Activated T-helper 2 cell treated with anti-CD3 and anti-CD28 coated beads, Interferon-gamma antibody, Interleukin-2, Interleukin-4, amounts not matched to agents 10 μg/mL and 5 μg/mL and 100 μg/mL, durations not matched to agents 14 hours and 24 hours and 36 hours (primary cell): ENCODE results near the gene ZMYND8. TPM values are rescaled to one million over a fixed set of nuclear protein-coding genes. Genes with fewer than 3 reads are reported as not detected.
"Not testable (repeated sequence)": the region's sequence is repeated elsewhere in the genome, so short reads cannot be mapped to it uniquely, and the experiment has no call there.

Experiments
- DNase-seq: peaks from one replicate; pipeline ENCODE4 v3.0.0; 2021; ENCODE audit warnings: low spot score
- H3K27ac Mint-ChIP-seq: one replicate; pipeline ENCODE4 v1.8.0; 2021; ENCODE audit warnings: mixed read lengths
- H3K27me3 Mint-ChIP-seq: one replicate; pipeline ENCODE4 v1.8.0; 2021; ENCODE audit warnings: low read depth, mixed read lengths
- H3K36me3 Mint-ChIP-seq: one replicate; pipeline ENCODE4 v1.8.0; 2021; ENCODE audit warnings: low read depth, mixed read lengths
- H3K4me1 Mint-ChIP-seq: one replicate; pipeline ENCODE4 v1.8.0; 2021; ENCODE audit warnings: low read depth, mixed read lengths
- H3K4me3 Mint-ChIP-seq: one replicate; pipeline ENCODE4 v1.8.0; 2021; ENCODE audit warnings: low read depth, mild to moderate bottlenecking, moderate library complexity, mixed read lengths
- H3K9me3 Mint-ChIP-seq: one replicate; pipeline ENCODE4 v1.8.0; 2021; ENCODE audit warnings: mixed read lengths
- intact Hi-C: fragments of 100-400 bp; cut with micrococcal nuclease; formaldehyde crosslinking; loops from one replicate; pipeline ENCODE4 v1.15.1; 2023
- total RNA-seq: library from RNA; stranded (reverse); gene quantifications from 2 replicates; pipeline ENCODE4 v1.2.3, GENCODE V29; 2022

The ZMYND8 gene
- total RNA-seq, 1 donor from 2014 or later: 46.7 TPM

GRCh38 chr20:47316776-47317126 is 39.7 kb downstream of the ZMYND8 start:
- Mint-ChIP-seq H3K9me3 (no peaks in the 10 kb centered on the region), H3K4me3 (no peak overlapping the region), H3K27me3 (no peaks in the 10 kb centered on the region), H3K36me3 (peaks cover 26% of the 10 kb centered on the region), H3K4me1 (peaks cover 51% of the 10 kb centered on the region), H3K27ac (peak overlapping the region; percentile 87)
- intact Hi-C loops: loop anchor here (2.0 to 5.0 kb wide), 3 partner anchors 40 to 66 kb away; partner anchors contain the start of gene ZMYND8
- DNase-seq: no peak

- intact Hi-C loops: loop anchor here (2.0 to 5.0 kb wide), 3 partner anchors 41 to 67 kb away; partner anchors contain the start of gene ZMYND8
- DNase-seq: no peak
- Mint-ChIP-seq H3K27me3 (no peaks in the 10 kb centered on the region), H3K27ac (peak overlapping the region; percentile 48), H3K4me1 (peaks cover 45% of the 10 kb centered on the region), H3K4me3 (no peak overlapping the region), H3K36me3 (peaks cover 31% of the 10 kb centered on the region), H3K9me3 (no peaks in the 10 kb centered on the region)
Measured at GRCh38 chr20:47315339-47316056, 41.0 kb downstream of the ZMYND8 start.

DNA sequence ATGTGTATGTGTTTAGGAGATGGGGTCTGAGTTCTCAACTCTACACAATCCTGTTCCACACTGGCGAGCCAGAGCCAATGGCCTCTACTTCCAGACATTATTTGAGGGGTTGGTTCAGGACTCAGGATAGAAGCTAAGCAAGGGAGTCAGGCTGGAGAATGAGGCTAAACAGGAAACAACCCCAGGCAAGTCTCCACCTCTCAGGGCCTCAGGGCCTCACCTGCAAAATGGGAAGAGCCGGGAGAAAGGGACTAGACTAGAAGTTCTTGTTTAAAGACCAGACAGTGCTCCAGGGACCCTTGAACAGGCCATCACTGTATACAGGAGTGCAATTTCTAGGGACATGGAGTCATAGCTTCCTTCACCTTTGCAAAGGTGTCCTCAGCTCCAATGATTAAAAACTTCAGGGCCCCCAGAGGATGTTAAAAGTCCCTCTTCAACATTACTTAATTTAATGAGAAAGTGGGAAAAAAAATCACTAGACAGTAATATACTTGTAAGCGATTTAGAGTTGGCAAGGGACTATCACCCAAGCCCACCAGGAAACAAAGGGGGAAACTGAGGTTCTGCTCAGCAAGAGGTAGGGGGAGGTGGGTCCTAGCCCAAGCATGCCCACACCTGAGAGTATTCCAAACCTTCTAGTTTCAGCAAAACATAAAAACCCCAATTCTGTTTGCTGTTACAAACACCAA is 41.7 kb downstream of the ZMYND8 start:
- H3K27ac Mint-ChIP-seq: peak overlapping the region; percentile 55
- no peaks in the 10 kb centered on the region for H3K27me3 Mint-ChIP-seq

DNA sequence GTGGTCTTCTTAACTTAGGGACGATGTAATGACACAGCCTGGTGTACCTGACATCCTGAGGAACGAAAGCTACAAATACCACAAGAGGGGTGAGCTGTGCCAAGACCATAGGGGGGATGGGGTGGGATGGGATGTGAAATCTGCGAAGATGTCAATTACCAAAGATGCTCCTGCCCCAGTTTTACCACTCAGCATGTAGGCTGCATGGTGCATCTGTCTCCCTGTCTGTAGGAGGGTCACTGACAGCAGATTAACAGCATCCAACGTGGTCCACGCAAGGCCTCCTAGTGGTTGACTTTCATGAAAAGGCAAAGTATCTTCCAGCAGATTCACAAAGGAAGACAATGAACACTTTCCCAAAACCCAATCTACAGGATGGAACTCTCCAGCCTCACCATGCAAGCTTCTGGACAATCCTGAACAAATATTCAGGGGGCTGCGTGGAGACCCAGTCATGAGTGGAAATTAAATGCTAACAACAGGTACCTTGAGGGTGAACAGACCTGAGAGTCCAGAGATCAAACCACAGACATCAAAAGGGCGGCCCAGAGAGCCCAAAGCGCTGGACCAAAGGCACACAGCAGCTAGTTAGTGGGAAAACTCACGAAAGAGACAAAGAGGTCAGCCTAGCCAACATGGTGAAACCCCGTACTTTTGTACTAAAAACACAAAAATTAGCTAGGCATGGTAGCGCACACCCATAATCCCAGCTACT is 44.4 kb downstream of the ZMYND8 start:
- intact Hi-C loops: no loop called here
- H3K4me1 Mint-ChIP-seq: peaks cover 21% of the 10 kb centered on the region
- no peak for DNase-seq
- no peaks in the 10 kb centered on the region for H3K9me3 Mint-ChIP-seq
- H3K4me3 Mint-ChIP-seq: no peak overlapping the region
- no peak overlapping the region for H3K27ac Mint-ChIP-seq
- H3K36me3 Mint-ChIP-seq: peaks cover 39% of the 10 kb centered on the region
- no peaks in the 10 kb centered on the region for H3K27me3 Mint-ChIP-seq

More for the DNA sequence above, 41.7 kb downstream of the ZMYND8 start:
- DNase-seq: no peak
- H3K4me3 Mint-ChIP-seq: no peak overlapping the region
- H3K4me1 Mint-ChIP-seq: peaks cover 41% of the 10 kb centered on the region
- intact Hi-C loops: loop anchor here (5.0 kb wide), 1 partner anchor 68 kb away; no protein-coding TSS in a partner anchor
- H3K9me3 Mint-ChIP-seq: no peaks in the 10 kb centered on the region
- H3K36me3 Mint-ChIP-seq: peaks cover 28% of the 10 kb centered on the region

DNA sequence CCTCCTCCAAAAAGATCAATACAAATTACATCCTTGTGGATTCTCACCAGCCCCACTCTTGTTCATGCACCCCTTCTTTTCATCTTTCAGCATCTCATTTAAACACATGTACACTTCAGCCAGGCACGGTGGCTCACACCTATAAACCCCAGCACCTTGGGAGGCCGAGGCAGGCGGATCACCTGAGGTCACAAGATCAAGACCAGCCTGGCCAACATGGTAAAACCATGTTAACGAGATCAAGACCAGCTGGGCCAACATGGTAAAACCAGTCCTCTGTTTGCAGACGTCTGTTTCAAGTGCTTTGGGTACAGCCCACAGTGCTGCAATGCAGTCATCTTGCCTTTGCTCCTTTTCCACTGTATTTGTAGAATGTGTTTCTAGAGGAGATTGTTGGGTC is 45.3 kb downstream of the ZMYND8 start:
- H3K4me1 Mint-ChIP-seq: peaks cover 20% of the 10 kb centered on the region
- H3K9me3 Mint-ChIP-seq: no peaks in the 10 kb centered on the region
- H3K4me3 Mint-ChIP-seq: no peak overlapping the region
- no peaks in the 10 kb centered on the region for H3K27me3 Mint-ChIP-seq
- peak overlapping the region; percentile 0 for H3K27ac Mint-ChIP-seq
- no peak for DNase-seq
- H3K36me3 Mint-ChIP-seq: peaks cover 45% of the 10 kb centered on the region
- intact Hi-C loops: no loop called here

DNA sequence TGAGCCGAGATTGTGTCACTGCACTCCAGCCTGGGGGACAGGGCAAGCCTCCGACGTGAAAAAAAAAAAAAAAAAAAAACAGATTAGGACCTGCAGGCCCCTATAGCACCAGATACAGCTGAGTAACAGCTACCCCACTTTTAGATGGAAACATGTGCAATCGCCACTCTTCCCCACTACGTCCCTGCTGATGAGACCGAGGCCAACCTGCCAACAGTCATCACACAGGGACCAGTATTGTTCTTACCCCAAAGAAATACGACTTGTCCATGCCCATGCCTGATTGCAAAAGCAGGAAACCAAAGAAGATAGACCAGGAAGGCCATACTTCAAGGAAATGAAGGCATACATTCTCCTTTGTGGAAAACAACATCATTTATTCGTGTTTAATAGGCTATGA is 45.8 kb downstream of the ZMYND8 start:
- DNase-seq: no peak
- intact Hi-C loops: no loop called here
- peaks cover 22% of the 10 kb centered on the region for H3K4me1 Mint-ChIP-seq
- H3K4me3 Mint-ChIP-seq: no peak overlapping the region
- H3K9me3 Mint-ChIP-seq: no peaks in the 10 kb centered on the region
- no peaks in the 10 kb centered on the region for H3K27me3 Mint-ChIP-seq
- H3K36me3 Mint-ChIP-seq: peaks cover 49% of the 10 kb centered on the region
- peak overlapping the region; percentile 0 for H3K27ac Mint-ChIP-seq

DNA sequence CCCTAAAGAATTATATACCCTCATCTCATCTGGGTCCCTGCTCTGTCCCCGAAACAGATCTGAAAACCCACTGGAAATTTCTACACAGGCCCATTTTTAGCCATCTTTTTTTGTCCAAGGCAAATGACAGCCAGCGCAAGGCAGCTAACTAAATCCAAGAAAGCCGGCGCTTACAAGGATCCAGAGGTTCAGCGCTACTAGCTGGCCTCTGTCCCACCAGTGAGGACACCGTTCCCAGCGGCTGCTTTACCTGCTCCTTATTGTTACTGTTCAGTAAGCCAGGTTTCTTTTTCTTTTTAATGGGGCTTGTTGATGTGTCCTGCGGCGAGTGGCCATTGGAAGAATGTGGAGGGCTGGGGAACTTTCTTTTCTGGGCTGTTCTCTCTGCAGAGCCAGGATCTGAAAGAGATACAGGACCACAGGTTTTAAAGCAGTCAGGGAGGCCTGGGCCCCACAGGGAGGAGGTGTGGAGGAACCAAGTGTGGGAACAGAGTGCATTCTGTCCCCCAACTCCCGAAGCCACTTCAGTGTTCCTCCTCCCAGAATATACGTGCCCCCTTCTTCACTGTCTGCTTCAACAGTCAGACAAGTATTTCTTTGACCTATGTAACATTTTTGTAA is 46.6 kb downstream of the ZMYND8 start:
- Mint-ChIP-seq H3K9me3 (no peaks in the 10 kb centered on the region), H3K36me3 (peaks cover 46% of the 10 kb centered on the region), H3K4me1 (peaks cover 20% of the 10 kb centered on the region), H3K4me3 (no peak overlapping the region), H3K27me3 (no peaks in the 10 kb centered on the region), H3K27ac (no peak overlapping the region)
- no peak for DNase-seq
- intact Hi-C loops: no loop called here

DNA sequence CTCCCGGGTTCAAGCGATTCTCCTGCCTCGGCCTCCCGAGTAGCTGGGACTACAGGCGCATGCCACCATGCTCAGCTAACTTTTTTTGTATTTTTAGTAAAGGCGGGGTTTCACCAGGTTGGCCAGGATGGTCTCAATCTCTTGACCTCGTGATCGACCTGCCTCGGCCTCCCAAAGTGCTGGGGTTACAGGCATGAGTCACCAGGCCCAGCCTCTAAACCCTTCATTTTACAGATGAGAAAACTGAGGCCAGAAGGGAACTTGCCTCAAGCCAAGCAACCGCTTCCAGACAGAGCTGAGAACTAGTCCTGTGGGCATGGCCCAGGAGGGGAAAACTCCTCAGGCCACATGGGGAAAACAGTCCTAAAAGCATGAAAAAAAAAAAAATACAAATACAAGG is 47.1 kb downstream of the ZMYND8 start:
- Mint-ChIP-seq H3K36me3 (peaks cover 45% of the 10 kb centered on the region), H3K9me3 (no peaks in the 10 kb centered on the region), H3K27ac (no peak overlapping the region), H3K4me3 (no peak overlapping the region), H3K4me1 (peaks cover 20% of the 10 kb centered on the region), H3K27me3 (no peaks in the 10 kb centered on the region)
- no peak for DNase-seq
- intact Hi-C loops: no loop called here

DNA sequence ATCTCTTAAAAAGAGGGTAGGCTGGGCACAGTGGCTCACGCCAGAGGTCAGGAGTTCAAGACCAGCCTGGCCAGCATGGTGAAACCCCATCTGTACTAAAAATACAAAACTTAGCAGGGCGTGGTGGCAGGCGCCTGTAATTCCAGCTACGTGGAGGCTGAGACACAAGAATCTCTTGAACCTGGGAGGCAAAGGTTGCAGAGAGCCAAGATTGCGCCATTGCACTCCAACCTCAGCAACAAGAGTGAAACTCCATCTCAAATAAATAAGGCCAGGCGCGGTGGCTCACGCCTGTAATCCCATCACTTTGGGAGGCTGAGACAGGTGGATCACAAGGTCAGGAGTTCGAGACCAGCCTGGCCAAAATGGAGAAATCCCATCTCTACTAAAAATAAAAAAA is 48.9 kb downstream of the ZMYND8 start:
- not testable (repeated sequence) for H3K4me3 Mint-ChIP-seq
- Mint-ChIP-seq H3K36me3 (peaks cover 53% of the 10 kb centered on the region), H3K4me1 (peaks cover 32% of the 10 kb centered on the region)

GRCh38 chr20:47306755-47307370 is 49.6 kb downstream of the ZMYND8 start:
- Mint-ChIP-seq H3K9me3 (no peaks in the 10 kb centered on the region), H3K4me1 (peaks cover 34% of the 10 kb centered on the region), H3K4me3 (no peak overlapping the region), H3K27ac (peak overlapping the region; percentile 57), H3K27me3 (no peaks in the 10 kb centered on the region), H3K36me3 (peaks cover 55% of the 10 kb centered on the region)
- intact Hi-C loops: no loop called here
- no peak for DNase-seq

More for the DNA sequence above, 48.9 kb downstream of the ZMYND8 start:
- H3K9me3 Mint-ChIP-seq, intact Hi-C loops, H3K27ac Mint-ChIP-seq, H3K27me3 Mint-ChIP-seq, DNase-seq: not testable (repeated sequence)

DNA sequence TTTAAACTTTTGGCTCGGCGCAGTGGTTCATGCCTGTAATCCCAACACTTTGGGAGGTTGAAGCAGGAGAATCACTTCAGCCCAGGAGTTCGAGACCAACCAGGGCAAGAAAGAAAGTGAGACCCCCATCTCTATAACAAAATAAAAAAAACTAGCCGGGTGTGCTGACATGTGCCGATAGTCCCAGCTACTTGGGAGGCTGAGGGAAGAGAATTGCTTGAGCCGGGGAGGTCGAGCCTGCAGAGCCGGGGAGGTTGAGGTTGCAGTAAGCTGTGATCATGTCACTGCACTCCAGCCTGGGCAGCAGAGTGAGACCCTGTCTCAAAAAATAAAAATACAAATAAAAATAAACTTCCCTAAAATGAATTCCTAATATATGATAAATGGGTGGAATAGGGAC is 50.4 kb downstream of the ZMYND8 start:
- Mint-ChIP-seq H3K27ac (peak overlapping the region; percentile 72), H3K27me3 (no peaks in the 10 kb centered on the region), H3K36me3 (peaks cover 60% of the 10 kb centered on the region), H3K4me1 (peaks cover 36% of the 10 kb centered on the region), H3K4me3 (no peak overlapping the region), H3K9me3 (no peaks in the 10 kb centered on the region)
- intact Hi-C loops: no loop called here
- DNase-seq: no peak

DNA sequence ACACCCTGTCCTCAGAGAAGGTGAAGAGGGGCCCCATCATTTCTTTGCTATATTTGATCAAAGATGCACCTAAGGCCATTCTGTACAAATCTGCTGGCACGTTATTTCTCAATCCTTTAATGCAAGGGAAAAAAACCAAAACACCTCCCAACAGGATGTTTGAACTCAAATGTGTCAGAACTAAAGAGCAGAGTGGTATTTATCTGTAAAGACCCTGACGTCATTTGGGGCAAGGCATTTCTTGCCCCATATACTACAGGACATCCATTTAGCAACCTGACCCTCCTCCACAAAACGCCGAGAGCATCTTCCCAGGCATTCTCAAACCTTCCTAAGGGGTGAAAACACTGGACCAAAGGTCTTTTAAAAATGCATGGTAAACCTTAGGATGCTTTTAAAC is 50.8 kb downstream of the ZMYND8 start:
- Mint-ChIP-seq H3K36me3 (peaks cover 57% of the 10 kb centered on the region), H3K4me3 (no peak overlapping the region), H3K27ac (peak overlapping the region; percentile 72), H3K4me1 (peaks cover 33% of the 10 kb centered on the region), H3K9me3 (no peaks in the 10 kb centered on the region), H3K27me3 (no peaks in the 10 kb centered on the region)
- intact Hi-C loops: no loop called here
- no peak for DNase-seq
